Kidney (tissue), 14 donors: ENCODE data around the gene SYNDIG1. TPM values are rescaled to one million over a fixed set of nuclear protein-coding genes. Genes with fewer than 3 reads are reported as not detected.

Experiments
- DNase-seq, 5 donors: peaks; one replicate each; pipeline ENCODE4 v3.0.0-alpha.2; 2013 to 2020
- FAIRE-seq: peaks from 2 replicates; lab custom pipeline; 2012; peaks lifted over from hg19 to GRCh38; lab: Jason Lieb, UNC
- H3K27ac ChIP-seq, 2 donors: one replicate each; pipeline ENCODE4 v1.7.0; 2013; ENCODE audit warnings: low read depth in 2 of 2, low read length in 2 of 2, inconsistent platforms in 1 of 2
- H3K27me3 ChIP-seq: one replicate; pipeline ENCODE4 v1.7.1; 2013; ENCODE audit warnings: low read length, inconsistent platforms; ENCODE audit not compliant: control insufficient read depth, insufficient read depth
- H3K36me3 ChIP-seq, 3 donors: one replicate each; pipeline versions ENCODE4 v1.7.0 to v1.7.1; 2013; ENCODE audit warnings: low read length in 3 of 3, control low read depth in 1 of 3, inconsistent platforms in 1 of 3; ENCODE audit not compliant: insufficient read depth in 3 of 3, control insufficient read depth in 2 of 3
- H3K4me1 ChIP-seq, 3 donors: one replicate each; pipeline versions ENCODE4 v1.7.0 to v1.7.1; 2013; ENCODE audit warnings: low read length in 3 of 3, inconsistent platforms in 1 of 3, low read depth in 1 of 3; ENCODE audit not compliant: control insufficient read depth in 2 of 3, insufficient read depth in 2 of 3
- H3K4me3 ChIP-seq, 3 donors: one replicate each; pipeline versions ENCODE4 v1.7.0 to v1.8.1; 2013; ENCODE audit warnings: low read length in 3 of 3, control low read depth in 1 of 3, inconsistent platforms in 1 of 3
- H3K9ac ChIP-seq, 3 donors: one replicate each; pipeline versions ENCODE4 v1.7.0 to v1.7.1; 2013; ENCODE audit warnings: low read length in 3 of 3, control low read depth in 1 of 3, inconsistent platforms in 1 of 3
- H3K9me3 ChIP-seq, 3 donors: one replicate each; pipeline versions ENCODE4 v1.7.0 to v1.7.1; 2013; ENCODE audit warnings: low read length in 3 of 3, control low read depth in 1 of 3, inconsistent platforms in 1 of 3; ENCODE audit not compliant: control insufficient read depth in 2 of 3, insufficient read depth in 1 of 3
- CTCF ChIP-seq: IDR thresholded peaks from 3 replicates; pipeline ENCODE4 v1.5.1; 2012; ENCODE audit warnings: mild to moderate bottlenecking, moderate library complexity, borderline replicate concordance; ENCODE audit not compliant: insufficient read depth; ENCODE audit errors: extremely low read depth
- intact Hi-C: fragments of 100-400 bp; cut with DNase I; formaldehyde crosslinking; loops from one replicate; pipeline ENCODE4 v1.11.1; 2022
- polyA plus RNA-seq: library from polyadenylated mRNA; stranded (reverse); fragments of 350-450 nt; fragmentation: Illumina TruSeq; extraction: RNeasy Lipid Tissue Mini Kit (QIAGEN cat#74804); gene quantifications from one replicate; pipeline ENCODE4 v1.2.3, GENCODE V29; 2014; ENCODE audit warnings: low read depth, low replicate concordance; ENCODE audit not compliant: insufficient read depth
- total RNA-seq: library from RNA; stranded (reverse); fragmentation: NEBNext Ultra II Directional; extraction: Animal tissue kit (Norgen Biotek cat#: 25700); gene quantifications from one replicate; pipeline ENCODE4 v1.2.1, GENCODE V29; 2021
- donor health status: control.
- donor health status: control.
- donor health status: control.
- donor health status: control.
- donor health status: control.
- donor health status: DM: yes; HTN: yes; CAD: no.
- donor health status: Normal renal cell carcinoma (clear cell type).

Gene SYNDIG1
- total and polyA plus RNA-seq, 2 donors from 2014 or later: 5.4 to 8.2 TPM

GRCh38 chr20:24472426-24472825 lies 3.0 kb downstream of the SYNDIG1 start:
- Histone ChIP-seq H3K27ac (no peak overlapping the region), H3K4me1 (peaks cover 0 to 3% (median 0%) of the 10 kb centered on the region in 3 donors), H3K27me3 (no peaks in the 10 kb centered on the region), H3K9ac (no peak overlapping the region), H3K9me3 (no peaks in the 10 kb centered on the region), H3K36me3 (no peaks in the 10 kb centered on the region), H3K4me3 (no peak overlapping the region)
- intact Hi-C loops: no loop called here
- TF ChIP-seq CTCF: no peak
- no peak for FAIRE-seq
- DNase-seq: no peak

DNA sequence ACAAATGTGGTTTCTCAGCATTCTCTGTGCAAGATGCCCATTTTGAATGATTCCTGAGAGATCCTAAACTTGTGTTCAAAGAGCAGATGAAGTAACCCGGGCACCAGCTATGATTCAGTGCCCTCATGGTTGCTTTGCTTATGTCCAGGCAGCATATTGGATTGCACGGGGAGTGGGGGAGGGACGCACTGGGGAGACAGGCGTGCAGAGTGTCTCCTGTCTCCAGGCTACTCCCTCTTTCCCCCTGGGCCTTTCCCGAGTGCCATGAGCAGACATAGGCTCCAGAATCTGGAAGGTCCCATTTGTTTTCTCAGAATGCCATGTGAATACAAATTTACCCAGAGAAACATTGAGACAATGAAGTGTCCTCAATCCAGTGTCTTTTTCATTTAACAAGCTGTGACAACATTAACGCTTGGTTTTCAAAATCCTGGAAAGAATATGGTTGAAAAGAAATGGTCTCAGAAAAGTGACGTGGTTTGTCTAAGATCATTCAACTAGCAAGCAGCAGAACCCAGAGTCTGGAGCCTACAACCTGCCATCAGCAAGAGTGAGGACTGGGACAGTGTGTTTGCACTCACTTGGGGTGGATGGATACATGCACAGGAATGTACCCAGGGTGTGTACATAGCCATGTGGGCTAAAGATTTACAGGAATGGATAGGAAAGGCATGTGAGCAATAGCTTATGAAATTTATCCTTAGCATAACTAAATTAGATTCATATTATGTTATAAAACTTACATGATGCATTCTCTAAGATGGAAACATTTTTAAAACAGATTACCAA lies 4.2 kb downstream of the SYNDIG1 start:
- intact Hi-C loops: no loop called here
- FAIRE-seq (no peak), DNase-seq (peak in 4 of 5 donors; percentile 74 to 85 (median 80))
- H3K9me3 ChIP-seq: no peaks in the 10 kb centered on the region
- H3K27me3 ChIP-seq: no peaks in the 10 kb centered on the region
- TF ChIP-seq CTCF: no peak
- peaks cover 0 to 3% (median 0%) of the 10 kb centered on the region in 3 donors for H3K4me1 ChIP-seq
- no peak overlapping the region for H3K27ac ChIP-seq
- H3K9ac ChIP-seq: no peak overlapping the region
- no peak overlapping the region for H3K4me3 ChIP-seq
- no peaks in the 10 kb centered on the region for H3K36me3 ChIP-seq

DNA sequence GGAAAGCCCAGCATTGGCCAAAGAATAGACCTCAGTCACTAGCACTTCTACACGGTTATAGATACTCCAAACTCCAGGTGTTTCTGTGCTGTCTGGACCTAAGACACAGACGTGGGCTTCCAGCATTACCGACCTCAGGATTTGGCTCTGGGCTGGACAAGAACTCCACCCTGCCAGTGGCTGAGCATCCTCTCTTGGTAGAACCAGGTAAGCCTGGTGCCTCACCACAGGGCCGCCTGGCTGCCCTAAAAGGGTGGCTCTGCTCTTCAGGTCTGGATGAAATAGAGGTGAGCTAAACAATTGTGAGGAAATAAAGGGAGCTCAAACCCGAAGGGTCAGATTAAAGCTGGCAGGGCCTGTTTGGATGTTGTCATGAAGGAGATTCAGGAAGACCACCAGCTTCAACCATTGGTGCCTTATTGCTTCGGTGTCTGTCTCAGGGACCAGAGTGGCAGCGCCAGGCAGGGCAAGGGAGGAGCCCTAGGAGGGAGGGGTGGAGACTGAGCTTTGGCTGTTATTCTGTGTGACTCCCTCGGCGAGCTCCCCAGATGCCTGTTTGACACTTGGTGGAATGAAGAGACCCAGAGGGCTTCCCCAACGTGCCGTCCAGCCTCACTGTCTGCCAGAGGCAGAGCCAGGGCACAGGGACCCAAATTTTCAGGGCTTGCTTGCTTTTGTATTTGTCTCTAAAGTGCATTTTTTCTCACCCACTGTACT lies 8.6 kb downstream of the SYNDIG1 start:
- Histone ChIP-seq H3K36me3 (no peaks in the 10 kb centered on the region), H3K27ac (no peak overlapping the region), H3K9ac (no peak overlapping the region), H3K4me3 (no peak overlapping the region), H3K27me3 (no peaks in the 10 kb centered on the region), H3K9me3 (no peaks in the 10 kb centered on the region), H3K4me1 (no peaks in the 10 kb centered on the region)
- FAIRE-seq (no peak), DNase-seq (no peak)
- intact Hi-C loops: no loop called here
- no peak for TF ChIP-seq CTCF
